ENCODE measurements around the gene SRXN1.
"Not testable (repeated sequence)": the region's sequence is repeated elsewhere in the genome, so short reads cannot be mapped to it uniquely, and the experiment has no call there.

SRXN1 gene

GRCh38 chr20:653110-653589 is at the start of gene SRXN1:
Gene SRXN1 (minus strand): TSS chr20:653200. CDS start chr20:653185, 15 bp downstream.
- peak; percentile 61 to 75 for DNase-seq (ENCODE audit: low read depth in 2 of 2)

GRCh38 chr20:701401-702129 is 48.6 kb upstream of the SRXN1 start:
- no peak for DNase-seq (ENCODE audit: low read depth in 2 of 2)

- no peak for DNase-seq (ENCODE audit: low read depth in 2 of 2)
Measured at GRCh38 chr20:699811-700338, 46.9 kb upstream of the SRXN1 start.

- no peak for DNase-seq (ENCODE audit: low read depth in 2 of 2)
Measured at GRCh38 chr20:699342-699741, 46.3 kb upstream of the SRXN1 start.

- DNase-seq (ENCODE audit: low read depth in 2 of 2) = no peak
Measured at GRCh38 chr20:698276-698675, 45.3 kb upstream of the SRXN1 start.

GRCh38 chr20:697826-698225 is 44.8 kb upstream of the SRXN1 start:
- no peak for DNase-seq (ENCODE audit: low read depth in 2 of 2)

GRCh38 chr20:695165-695866 is 42.3 kb upstream of the SRXN1 start:
- DNase-seq (ENCODE audit: low read depth in 2 of 2) = no peak

- DNase-seq (ENCODE audit: low read depth in 2 of 2) = no peak
Measured at GRCh38 chr20:694496-694895, 41.5 kb upstream of the SRXN1 start.

- not testable (repeated sequence) for DNase-seq (ENCODE audit: low read depth in 2 of 2)
Measured at GRCh38 chr20:693786-694185, 40.8 kb upstream of the SRXN1 start.

GRCh38 chr20:692044-692443 is 39.0 kb upstream of the SRXN1 start:
- DNase-seq (ENCODE audit: low read depth in 2 of 2) = no peak

GRCh38 chr20:689947-690346 is 36.9 kb upstream of the SRXN1 start:
- no peak for DNase-seq (ENCODE audit: low read depth in 2 of 2)

GRCh38 chr20:689348-689747 is 36.3 kb upstream of the SRXN1 start:
- no peak for DNase-seq (ENCODE audit: low read depth in 2 of 2)

GRCh38 chr20:688809-689212 is 35.8 kb upstream of the SRXN1 start:
- no peak for DNase-seq (ENCODE audit: low read depth in 2 of 2)

GRCh38 chr20:687468-688203 is 34.6 kb upstream of the SRXN1 start:
- no peak for DNase-seq (ENCODE audit: low read depth in 2 of 2)

GRCh38 chr20:684676-685319 is 31.8 kb upstream of the SRXN1 start:
- no peak for DNase-seq (ENCODE audit: low read depth in 2 of 2)

GRCh38 chr20:682123-682522 is 29.1 kb upstream of the SRXN1 start:
- DNase-seq (ENCODE audit: low read depth in 2 of 2) = no peak

GRCh38 chr20:680638-681187 is 27.7 kb upstream of the SRXN1 start:
- DNase-seq (ENCODE audit: low read depth in 2 of 2) = no peak

- DNase-seq (ENCODE audit: low read depth in 2 of 2) = no peak
Measured at GRCh38 chr20:677957-678356, 25.0 kb upstream of the SRXN1 start.

- no peak for DNase-seq (ENCODE audit: low read depth in 2 of 2)
Measured at GRCh38 chr20:676967-677366, 24.0 kb upstream of the SRXN1 start.

GRCh38 chr20:676315-676937 is 23.4 kb upstream of the SRXN1 start:
- DNase-seq (ENCODE audit: low read depth in 2 of 2) = no peak

All from fibroblast of skin of left biceps (primary cell).